Measurements from ENCODE around the gene EIF2S3. TPM values are rescaled to one million over a fixed set of nuclear protein-coding genes. Genes with fewer than 3 reads are reported as not detected.
"Not testable (repeated sequence)": the region's sequence is repeated elsewhere in the genome, so short reads cannot be mapped to it uniquely, and the experiment has no call there.

The EIF2S3 gene
- total and polyA plus RNA-seq, 3 donors from 2014 or later = 44.0 to 66.5 (median 65.4) TPM

DNA sequence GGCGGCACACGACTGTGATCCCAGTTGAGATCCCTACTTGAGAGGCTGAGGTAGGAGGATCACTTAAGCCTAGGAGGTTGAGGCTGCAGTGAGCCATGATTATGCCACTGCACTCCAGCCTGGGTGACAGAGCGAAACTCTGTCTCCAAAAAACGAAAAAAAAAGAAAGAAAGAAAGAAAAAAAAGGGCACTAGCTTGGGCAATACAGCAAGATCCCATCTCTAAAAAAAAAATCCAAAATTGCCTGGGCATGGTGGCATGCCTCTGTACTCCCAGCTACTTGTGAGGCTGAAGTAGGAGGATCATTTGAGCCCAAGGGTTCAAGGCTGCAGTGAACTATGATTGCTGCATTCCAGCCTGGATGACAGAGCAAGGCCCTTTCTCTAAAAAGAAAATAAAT, 17.0 kb upstream of the EIF2S3 start:
- WGBS, 2 donors = 88% methylated on average over 4 of the region's 4 CpGs; no CpG with 5 or more reads in 1 of the 2 donors
- intact Hi-C loops (cut with DNase I; ENCODE audit: low total_unique reads) = no loop called here
- H3K36me3 ChIP-seq (ENCODE audit: low read depth, missing control alignments) = no peaks in the 10 kb centered on the region
- H3K4me3 ChIP-seq = no peak overlapping the region
- no peak overlapping the region for H3K27ac ChIP-seq
- no peak for DNase-seq
- H3K4me1 ChIP-seq = no peaks in the 10 kb centered on the region
- no peaks in the 10 kb centered on the region for H3K27me3 ChIP-seq
- TF ChIP-seq, protein P1, sequence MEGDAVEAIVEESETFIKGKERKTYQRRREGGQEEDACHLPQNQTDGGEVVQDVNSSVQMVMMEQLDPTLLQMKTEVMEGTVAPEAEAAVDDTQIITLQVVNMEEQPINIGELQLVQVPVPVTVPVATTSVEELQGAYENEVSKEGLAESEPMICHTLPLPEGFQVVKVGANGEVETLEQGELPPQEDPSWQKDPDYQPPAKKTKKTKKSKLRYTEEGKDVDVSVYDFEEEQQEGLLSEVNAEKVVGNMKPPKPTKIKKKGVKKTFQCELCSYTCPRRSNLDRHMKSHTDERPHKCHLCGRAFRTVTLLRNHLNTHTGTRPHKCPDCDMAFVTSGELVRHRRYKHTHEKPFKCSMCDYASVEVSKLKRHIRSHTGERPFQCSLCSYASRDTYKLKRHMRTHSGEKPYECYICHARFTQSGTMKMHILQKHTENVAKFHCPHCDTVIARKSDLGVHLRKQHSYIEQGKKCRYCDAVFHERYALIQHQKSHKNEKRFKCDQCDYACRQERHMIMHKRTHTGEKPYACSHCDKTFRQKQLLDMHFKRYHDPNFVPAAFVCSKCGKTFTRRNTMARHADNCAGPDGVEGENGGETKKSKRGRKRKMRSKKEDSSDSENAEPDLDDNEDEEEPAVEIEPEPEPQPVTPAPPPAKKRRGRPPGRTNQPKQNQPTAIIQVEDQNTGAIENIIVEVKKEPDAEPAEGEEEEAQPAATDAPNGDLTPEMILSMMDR (IDR thresholded peaks at IDR 0.05) = no peak
- H3K9me3 ChIP-seq = no peaks in the 10 kb centered on the region

DNA sequence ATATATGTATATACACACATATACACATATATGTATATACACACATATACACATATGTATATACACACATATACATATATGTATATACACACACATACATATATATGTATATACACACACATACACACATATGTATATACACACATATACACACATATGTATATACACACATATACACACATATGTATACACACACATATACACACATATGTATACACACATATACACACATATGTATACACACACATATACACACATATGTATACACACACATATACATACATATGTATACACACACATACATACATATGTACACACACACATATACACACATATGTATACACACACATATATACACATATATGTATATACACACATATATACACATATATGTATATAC, 8.7 kb upstream of the EIF2S3 start:
- H3K4me1 ChIP-seq; intact Hi-C loops (cut with DNase I; ENCODE audit: low total_unique reads): not testable (repeated sequence)

DNA sequence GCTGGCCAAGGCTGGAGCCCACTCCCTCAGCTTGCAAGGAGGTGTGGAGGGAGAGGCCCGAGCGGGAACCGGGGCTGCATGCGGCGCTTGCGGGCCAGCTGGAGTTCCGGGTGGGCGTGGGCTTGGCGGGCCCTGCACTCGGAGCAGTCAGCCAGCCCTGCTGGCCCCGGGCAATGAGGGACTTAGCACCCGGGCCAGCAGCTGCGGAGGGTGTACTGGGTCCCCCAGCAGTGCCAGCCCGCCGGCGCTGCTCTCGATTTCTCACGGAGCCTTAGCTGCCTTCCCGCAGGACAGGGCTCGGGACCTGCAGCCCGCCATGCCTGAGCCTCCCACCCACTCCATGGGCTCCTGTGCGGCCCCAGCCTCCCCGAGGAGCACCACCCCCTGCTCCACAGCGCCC, 5.1 kb upstream of the EIF2S3 start:
- H3K4me1 ChIP-seq; intact Hi-C loops (cut with DNase I; ENCODE audit: low total_unique reads); H3K9me3 ChIP-seq; H3K4me3 ChIP-seq; H3K36me3 ChIP-seq (ENCODE audit: low read depth, missing control alignments); DNase-seq; H3K27ac ChIP-seq; H3K27me3 ChIP-seq: not testable (repeated sequence)
- 80% methylated on average over 1 of the region's 24 CpGs; no CpG with 5 or more reads in 1 of the 2 donors for WGBS, 2 donors

More for the DNA sequence above, 8.7 kb upstream of the EIF2S3 start:
- not testable (repeated sequence) for DNase-seq; H3K4me3 ChIP-seq; H3K27me3 ChIP-seq; H3K9me3 ChIP-seq; H3K36me3 ChIP-seq (ENCODE audit: low read depth, missing control alignments); H3K27ac ChIP-seq

DNA sequence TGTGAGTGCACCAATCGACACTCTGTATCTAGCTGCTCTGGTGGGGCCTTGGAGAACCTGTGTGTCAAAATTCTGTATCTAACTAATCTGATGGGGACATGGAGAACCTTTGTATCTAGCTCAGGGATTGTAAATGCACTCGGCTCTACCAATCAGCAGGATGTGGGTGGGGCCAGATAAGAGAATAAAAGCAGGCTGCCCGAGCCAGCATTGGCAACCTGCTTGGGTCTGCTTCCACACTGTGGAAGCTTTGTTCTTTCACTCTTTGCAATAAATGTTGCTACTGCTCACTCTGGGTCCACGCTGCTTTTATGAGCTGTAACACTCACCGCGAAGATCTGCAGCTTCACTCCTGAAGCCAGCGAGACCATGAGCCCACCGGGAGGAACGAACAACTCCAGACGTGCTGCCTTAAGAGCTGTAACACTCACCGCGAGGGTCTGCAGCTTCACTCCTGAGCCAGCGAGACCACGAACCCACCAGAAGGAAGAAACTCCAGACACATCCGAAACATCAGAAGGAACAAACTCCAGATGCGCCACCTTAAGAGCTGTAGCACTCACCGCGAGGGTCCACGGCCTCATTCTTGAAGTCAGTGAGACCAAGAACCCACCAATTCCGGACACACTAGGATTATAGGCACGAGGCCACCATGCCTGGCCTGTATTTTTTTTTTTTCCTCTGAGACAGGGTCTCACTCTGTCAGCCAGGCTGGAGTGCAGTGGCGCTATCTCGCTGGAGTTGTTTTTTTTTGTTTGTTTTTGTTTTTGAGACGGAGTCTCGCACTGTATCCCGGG, 4.0 kb upstream of the EIF2S3 start:
- H3K4me1 ChIP-seq; intact Hi-C loops (cut with DNase I; ENCODE audit: low total_unique reads); H3K4me3 ChIP-seq; H3K9me3 ChIP-seq; H3K27ac ChIP-seq; H3K36me3 ChIP-seq (ENCODE audit: low read depth, missing control alignments); H3K27me3 ChIP-seq: not testable (repeated sequence)
- WGBS, 2 donors = 73 to 100% methylated on average over 1 to 25 of the region's 26 CpGs
- DNase-seq = peak; percentile 71

DNA sequence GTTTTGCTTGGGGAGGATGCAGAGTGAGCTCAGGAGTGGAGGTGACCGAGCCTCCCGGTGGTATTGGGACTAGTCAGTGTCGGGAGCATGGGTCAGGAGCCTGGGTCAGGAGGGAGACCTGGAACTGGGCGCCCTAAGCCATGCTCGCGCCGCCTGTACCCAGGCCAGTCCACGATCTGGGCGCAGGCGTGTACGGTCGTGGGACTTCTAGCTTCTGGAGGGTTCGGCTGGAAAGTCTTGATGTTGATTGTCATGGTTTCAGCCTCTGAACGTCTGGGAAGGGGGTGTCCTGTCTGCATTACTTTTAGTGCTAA, 244 bp downstream of the EIF2S3 start:
- intact Hi-C loops (cut with DNase I; ENCODE audit: low total_unique reads) = no loop called here
- TF ChIP-seq POLR2A (IDR thresholded peaks at IDR 0.05) = no peak
- TF ChIP-seq, protein P1 (IDR thresholded peaks at IDR 0.05) = no peak
- Histone ChIP-seq H3K27ac (peak overlapping the region; percentile 79 to 88), H3K9me3 (no peaks in the 10 kb centered on the region), H3K27me3 (no peaks in the 10 kb centered on the region), H3K4me3 (peak overlapping the region; percentile 66 to 76), H3K36me3 (ENCODE audit: low read depth, missing control alignments) (no peaks in the 10 kb centered on the region), H3K4me1 (no peaks in the 10 kb centered on the region)
- 0% methylated on average over 1 to 4 of the region's 14 CpGs for WGBS, 2 donors
- DNase-seq = no peak

DNA sequence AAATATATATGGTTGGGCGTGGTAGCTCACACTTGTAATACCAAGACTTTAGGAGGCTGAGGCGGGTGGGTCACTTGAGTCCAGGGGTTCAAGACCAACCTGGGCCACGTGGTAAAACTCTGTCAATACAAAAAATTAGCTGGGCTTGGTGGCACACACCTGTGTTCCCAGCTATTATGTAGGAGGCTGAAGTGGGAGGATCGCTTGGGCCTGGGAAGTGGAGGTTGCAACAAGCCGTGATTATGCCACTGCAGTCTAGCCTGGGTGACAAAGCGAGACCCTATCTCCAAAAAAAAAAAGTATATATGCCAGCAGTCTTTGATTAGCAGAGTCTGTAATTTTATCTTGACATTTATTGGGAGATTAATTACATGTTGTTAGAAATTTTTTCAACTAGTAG, 8.7 kb downstream of the EIF2S3 start:
- TF ChIP-seq, protein P1 (IDR thresholded peaks at IDR 0.05) = no peak
- TF ChIP-seq POLR2A (IDR thresholded peaks at IDR 0.05) = no peak
- no peaks in the 10 kb centered on the region for H3K36me3 ChIP-seq (ENCODE audit: low read depth, missing control alignments)

More for the DNA sequence above, 8.7 kb downstream of the EIF2S3 start:
- WGBS, 2 donors = 84 to 85% methylated on average over 6 of the region's 6 CpGs
- no peaks in the 10 kb centered on the region for H3K9me3 ChIP-seq
- DNase-seq = no peak
- H3K4me1 ChIP-seq = no peaks in the 10 kb centered on the region
- no peak overlapping the region for H3K4me3 ChIP-seq
- no peak overlapping the region for H3K27ac ChIP-seq
- intact Hi-C loops (cut with DNase I; ENCODE audit: low total_unique reads) = no loop called here
- no peaks in the 10 kb centered on the region for H3K27me3 ChIP-seq

Data from testis (tissue), 3 donors.